Ishikawa (cell line): ENCODE results near the gene ERF.

ENCODE experiments used
- CEBPB ChIP-seq: IDR thresholded peaks from 2 replicates; pipeline ENCODE4 v1.6.1; 2012
- CREB1 ChIP-seq: IDR thresholded peaks from 2 replicates; pipeline ENCODE4 v1.6.1; 2012; ENCODE audit warnings: low read depth
- EGR1 ChIP-seq: IDR thresholded peaks from 2 replicates; pipeline ENCODE4 v1.6.1; 2012
- EP300 ChIP-seq: IDR thresholded peaks from 2 replicates; pipeline ENCODE4 v1.6.1; 2012; ENCODE audit warnings: borderline replicate concordance
- FOXM1 ChIP-seq: IDR thresholded peaks from 2 replicates; pipeline ENCODE4 v1.6.1; 2012; ENCODE audit warnings: low read depth, borderline replicate concordance
- MAX ChIP-seq: IDR thresholded peaks from 2 replicates; pipeline ENCODE4 v1.6.1; 2012
- NFIC ChIP-seq: IDR thresholded peaks from 2 replicates; pipeline ENCODE4 v1.6.1; 2012
- RAD21 ChIP-seq: IDR thresholded peaks from 2 replicates; pipeline ENCODE4 v1.6.1; 2012; ENCODE audit warnings: low read depth
- TAF1 ChIP-seq: IDR thresholded peaks from 2 replicates; pipeline ENCODE4 v1.6.1; 2012; ENCODE audit warnings: low read depth, mild to moderate bottlenecking
- TCF12 ChIP-seq: IDR thresholded peaks from 2 replicates; pipeline ENCODE4 v1.6.1; 2012; ENCODE audit warnings: low read depth
- TEAD4 ChIP-seq: IDR thresholded peaks from 2 replicates; pipeline ENCODE4 v1.6.1; 2012
- YY1 ChIP-seq: IDR thresholded peaks from 2 replicates; pipeline ENCODE4 v1.6.1; 2012; ENCODE audit warnings: low read depth
- ZBTB7A ChIP-seq: IDR thresholded peaks from 2 replicates; pipeline ENCODE4 v1.6.1; 2012; ENCODE audit warnings: low read depth
- TF ChIP-seq, protein P1 (sequence below): IDR thresholded peaks from 2 replicates; pipeline ENCODE4 v1.6.1; 2012; ENCODE audit warnings: low read depth, mild to moderate bottlenecking
- TF ChIP-seq, protein P2 (sequence below): IDR thresholded peaks from 2 replicates; pipeline ENCODE4 v1.6.1; 2012

ERF gene

GRCh38 chr19:42271861-42272534 lies 17.1 kb upstream of the ERF start:
- TF ChIP-seq FOXM1 (no peak), ZBTB7A (no peak), EP300 (no peak), CREB1 (no peak), NFIC (no peak), MAX (no peak), EGR1 (no peak), TAF1 (no peak), YY1 (no peak), TCF12 (no peak), TEAD4 (no peak), CEBPB (no peak), RAD21 (no peak)
- TF ChIP-seq, protein P1, sequence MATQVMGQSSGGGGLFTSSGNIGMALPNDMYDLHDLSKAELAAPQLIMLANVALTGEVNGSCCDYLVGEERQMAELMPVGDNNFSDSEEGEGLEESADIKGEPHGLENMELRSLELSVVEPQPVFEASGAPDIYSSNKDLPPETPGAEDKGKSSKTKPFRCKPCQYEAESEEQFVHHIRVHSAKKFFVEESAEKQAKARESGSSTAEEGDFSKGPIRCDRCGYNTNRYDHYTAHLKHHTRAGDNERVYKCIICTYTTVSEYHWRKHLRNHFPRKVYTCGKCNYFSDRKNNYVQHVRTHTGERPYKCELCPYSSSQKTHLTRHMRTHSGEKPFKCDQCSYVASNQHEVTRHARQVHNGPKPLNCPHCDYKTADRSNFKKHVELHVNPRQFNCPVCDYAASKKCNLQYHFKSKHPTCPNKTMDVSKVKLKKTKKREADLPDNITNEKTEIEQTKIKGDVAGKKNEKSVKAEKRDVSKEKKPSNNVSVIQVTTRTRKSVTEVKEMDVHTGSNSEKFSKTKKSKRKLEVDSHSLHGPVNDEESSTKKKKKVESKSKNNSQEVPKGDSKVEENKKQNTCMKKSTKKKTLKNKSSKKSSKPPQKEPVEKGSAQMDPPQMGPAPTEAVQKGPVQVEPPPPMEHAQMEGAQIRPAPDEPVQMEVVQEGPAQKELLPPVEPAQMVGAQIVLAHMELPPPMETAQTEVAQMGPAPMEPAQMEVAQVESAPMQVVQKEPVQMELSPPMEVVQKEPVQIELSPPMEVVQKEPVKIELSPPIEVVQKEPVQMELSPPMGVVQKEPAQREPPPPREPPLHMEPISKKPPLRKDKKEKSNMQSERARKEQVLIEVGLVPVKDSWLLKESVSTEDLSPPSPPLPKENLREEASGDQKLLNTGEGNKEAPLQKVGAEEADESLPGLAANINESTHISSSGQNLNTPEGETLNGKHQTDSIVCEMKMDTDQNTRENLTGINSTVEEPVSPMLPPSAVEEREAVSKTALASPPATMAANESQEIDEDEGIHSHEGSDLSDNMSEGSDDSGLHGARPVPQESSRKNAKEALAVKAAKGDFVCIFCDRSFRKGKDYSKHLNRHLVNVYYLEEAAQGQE = no peak
- TF ChIP-seq, protein P2, sequence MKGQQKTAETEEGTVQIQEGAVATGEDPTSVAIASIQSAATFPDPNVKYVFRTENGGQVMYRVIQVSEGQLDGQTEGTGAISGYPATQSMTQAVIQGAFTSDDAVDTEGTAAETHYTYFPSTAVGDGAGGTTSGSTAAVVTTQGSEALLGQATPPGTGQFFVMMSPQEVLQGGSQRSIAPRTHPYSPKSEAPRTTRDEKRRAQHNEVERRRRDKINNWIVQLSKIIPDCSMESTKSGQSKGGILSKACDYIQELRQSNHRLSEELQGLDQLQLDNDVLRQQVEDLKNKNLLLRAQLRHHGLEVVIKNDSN = no peak

- TF ChIP-seq CEBPB = no peak
- TF ChIP-seq ZBTB7A = no peak
- TF ChIP-seq MAX = no peak
- TF ChIP-seq TAF1 = no peak
- TF ChIP-seq, protein P1 = no peak
- TF ChIP-seq EP300 = no peak
- TF ChIP-seq FOXM1 = no peak
- TF ChIP-seq NFIC = no peak
- no peak for TF ChIP-seq YY1
- TF ChIP-seq TCF12 = no peak
- TF ChIP-seq RAD21 = no peak
- TF ChIP-seq EGR1 = no peak
- TF ChIP-seq CREB1 = no peak
Observed at GRCh38 chr19:42271045-42271419, 16.1 kb upstream of the ERF start.

DNA sequence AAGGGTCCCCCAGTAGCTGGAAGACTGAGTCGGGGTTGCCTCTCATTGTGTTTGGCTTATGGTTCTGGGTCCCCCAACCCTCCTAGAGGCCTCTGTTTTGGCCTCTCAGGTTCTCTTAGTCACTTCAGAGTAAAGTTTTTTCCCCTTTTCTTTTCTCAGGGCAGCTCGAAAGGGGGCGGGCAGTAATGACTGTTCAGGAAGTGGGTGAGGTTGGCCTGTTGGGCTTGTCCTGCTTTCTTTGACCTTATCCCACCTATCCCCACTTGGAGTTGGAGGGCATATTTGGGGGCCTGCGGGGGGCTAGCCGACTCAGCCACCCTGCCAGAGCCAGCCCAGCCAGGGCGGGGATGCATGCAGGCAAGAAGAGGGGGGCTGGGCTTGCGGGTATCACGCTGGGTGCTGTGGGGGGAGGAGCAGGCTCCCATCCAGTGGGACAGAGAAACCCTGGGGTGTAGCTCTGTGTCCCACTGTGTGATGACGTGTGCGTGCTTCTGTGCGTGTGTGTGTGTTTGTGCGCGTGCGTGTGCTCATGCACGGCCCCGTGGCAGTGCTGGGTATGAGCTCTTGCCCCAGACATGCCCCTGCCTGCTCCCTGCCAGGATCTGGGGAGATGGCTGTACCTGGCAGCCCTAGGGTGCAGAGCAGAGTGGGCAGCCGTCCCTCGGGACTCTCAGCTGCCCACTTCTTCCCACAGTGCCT lies 15.6 kb upstream of the ERF start:
- TF ChIP-seq YY1 (no peak), TAF1 (no peak), TEAD4 (no peak), TCF12 (no peak), RAD21 (no peak), NFIC (no peak), CREB1 (no peak), FOXM1 (no peak), MAX (no peak), EP300 (no peak), EGR1 (no peak), ZBTB7A (no peak), CEBPB (no peak)
- TF ChIP-seq, protein P2 = no peak
- TF ChIP-seq, protein P1 = no peak
